ENCODE data around the gene ACSL5. TPM values are rescaled to one million over a fixed set of nuclear protein-coding genes. Genes with fewer than 3 reads are reported as not detected.

The ACSL5 gene
- total and polyA plus RNA-seq, 9 donors, result 7.9 to 34.2 (median 20.6) TPM

DNA sequence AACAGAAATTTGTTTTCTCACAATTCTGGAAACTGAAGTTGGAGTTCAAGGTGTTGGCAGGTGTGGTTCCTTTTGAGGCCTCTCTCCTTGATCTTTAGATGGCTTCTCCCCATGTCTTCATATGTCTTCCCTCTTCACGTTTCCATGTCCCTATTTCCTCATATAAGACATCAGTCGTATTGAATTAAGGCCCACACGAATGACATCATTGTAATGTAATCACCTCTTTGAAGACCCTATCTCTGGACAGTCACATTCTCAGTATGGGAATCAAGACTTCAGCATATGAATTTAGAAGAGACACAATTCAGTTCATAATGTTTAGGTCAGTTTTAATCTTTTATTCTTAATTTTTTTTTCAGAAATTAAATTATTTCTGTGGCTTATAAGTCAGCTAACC, 92.9 kb downstream of the ACSL5 start:
- no peak for DNase-seq
- no peaks in the 10 kb centered on the region for H3K27me3 ChIP-seq
- no peak overlapping the region for H3K27ac ChIP-seq
- no peaks in the 10 kb centered on the region for H3K9me3 ChIP-seq
- H3K36me3 ChIP-seq, result no peaks in the 10 kb centered on the region
- H3K4me3 ChIP-seq, result no peak overlapping the region
- H3K4me1 ChIP-seq (ENCODE audit: insufficient read depth), result no peaks in the 10 kb centered on the region
- TF ChIP-seq, protein P1, sequence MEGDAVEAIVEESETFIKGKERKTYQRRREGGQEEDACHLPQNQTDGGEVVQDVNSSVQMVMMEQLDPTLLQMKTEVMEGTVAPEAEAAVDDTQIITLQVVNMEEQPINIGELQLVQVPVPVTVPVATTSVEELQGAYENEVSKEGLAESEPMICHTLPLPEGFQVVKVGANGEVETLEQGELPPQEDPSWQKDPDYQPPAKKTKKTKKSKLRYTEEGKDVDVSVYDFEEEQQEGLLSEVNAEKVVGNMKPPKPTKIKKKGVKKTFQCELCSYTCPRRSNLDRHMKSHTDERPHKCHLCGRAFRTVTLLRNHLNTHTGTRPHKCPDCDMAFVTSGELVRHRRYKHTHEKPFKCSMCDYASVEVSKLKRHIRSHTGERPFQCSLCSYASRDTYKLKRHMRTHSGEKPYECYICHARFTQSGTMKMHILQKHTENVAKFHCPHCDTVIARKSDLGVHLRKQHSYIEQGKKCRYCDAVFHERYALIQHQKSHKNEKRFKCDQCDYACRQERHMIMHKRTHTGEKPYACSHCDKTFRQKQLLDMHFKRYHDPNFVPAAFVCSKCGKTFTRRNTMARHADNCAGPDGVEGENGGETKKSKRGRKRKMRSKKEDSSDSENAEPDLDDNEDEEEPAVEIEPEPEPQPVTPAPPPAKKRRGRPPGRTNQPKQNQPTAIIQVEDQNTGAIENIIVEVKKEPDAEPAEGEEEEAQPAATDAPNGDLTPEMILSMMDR (IDR thresholded peaks at IDR 0.05), result no peak
- TF ChIP-seq POLR2A (IDR thresholded peaks at IDR 0.05) (no peak), EP300 (IDR thresholded peaks at IDR 0.05) (no peak)
- intact Hi-C loops (cut with DNase I), result no loop called here
- WGBS, 3 donors, result 88 to 94% (median 90%) methylated on average over 3 of the region's 3 CpGs

DNA sequence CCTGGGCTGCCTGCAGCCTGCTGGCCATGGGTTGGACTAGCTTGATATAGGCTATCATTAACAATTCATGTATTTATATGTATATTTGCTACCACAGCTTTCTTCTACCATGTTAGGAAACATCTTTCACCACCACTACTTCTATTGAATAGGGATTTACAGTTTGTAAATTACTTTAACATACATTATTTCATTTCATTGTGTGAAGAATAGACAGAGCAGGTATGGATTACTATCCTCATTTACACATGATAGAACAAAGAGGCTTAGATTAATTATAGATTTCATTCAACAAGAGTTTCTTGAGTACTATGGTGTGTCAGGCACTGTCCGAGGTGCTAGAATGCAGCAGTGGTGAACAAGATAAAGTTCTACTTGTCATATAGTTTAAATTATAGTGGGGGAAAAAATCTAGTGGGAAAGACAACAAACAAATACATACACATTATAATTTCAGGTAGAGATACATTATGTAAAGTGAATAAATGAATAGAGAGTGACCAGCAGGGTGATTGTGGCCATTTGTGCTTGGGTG, 93.7 kb downstream of the ACSL5 start:
- intact Hi-C loops (cut with DNase I), result no loop called here
- no peaks in the 10 kb centered on the region for H3K27me3 ChIP-seq
- no peak overlapping the region for H3K4me3 ChIP-seq
- no peaks in the 10 kb centered on the region for H3K4me1 ChIP-seq (ENCODE audit: insufficient read depth)
- H3K9me3 ChIP-seq, result no peaks in the 10 kb centered on the region
- H3K27ac ChIP-seq, result no peak overlapping the region
- no peak for TF ChIP-seq POLR2A (IDR thresholded peaks at IDR 0.05)
- no peak for DNase-seq
- WGBS, 3 donors, result 80 to 90% (median 83%) methylated on average over 1 of the region's 1 CpG
- H3K36me3 ChIP-seq, result no peaks in the 10 kb centered on the region

DNA sequence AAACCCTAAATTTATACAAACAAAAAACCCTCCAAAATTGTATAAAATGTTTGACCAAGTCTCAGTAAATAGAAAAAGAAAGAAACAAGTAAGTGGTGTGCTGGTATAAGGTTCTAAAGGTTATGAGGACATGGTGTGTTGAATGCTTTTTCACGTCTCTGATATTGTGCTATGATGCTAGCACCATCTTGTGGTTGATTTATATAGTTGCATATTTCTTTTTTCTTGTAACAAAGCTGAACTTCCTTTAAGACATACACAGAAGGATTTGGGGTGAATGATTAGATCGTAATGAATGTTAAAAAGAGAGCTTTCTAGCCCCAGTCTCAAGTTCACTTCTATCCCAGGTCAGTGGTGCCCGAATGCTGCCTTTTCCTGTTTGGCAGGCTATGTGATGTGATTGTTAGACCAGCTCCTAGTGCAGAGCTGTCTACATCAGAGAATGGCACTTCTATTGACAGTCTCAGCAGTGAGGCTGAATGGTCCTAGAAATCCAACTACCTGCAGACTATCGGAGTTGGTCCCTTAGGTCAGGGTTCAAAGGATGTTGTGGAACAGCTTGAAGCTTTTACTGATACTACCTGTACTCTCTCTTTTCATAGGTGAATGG, 98.1 kb downstream of the ACSL5 start:
- Histone ChIP-seq H3K9me3 (no peaks in the 10 kb centered on the region), H3K4me1 (ENCODE audit: insufficient read depth) (no peaks in the 10 kb centered on the region), H3K27ac (no peak overlapping the region), H3K27me3 (no peaks in the 10 kb centered on the region), H3K4me3 (no peak overlapping the region), H3K36me3 (no peaks in the 10 kb centered on the region)
- TF ChIP-seq POLR2A (IDR thresholded peaks at IDR 0.05) (no peak), EP300 (IDR thresholded peaks at IDR 0.05) (no peak)
- TF ChIP-seq, protein P1 (IDR thresholded peaks at IDR 0.05), result peak; percentile 42 to 64 (median 50)
- no peak for DNase-seq
- intact Hi-C loops (cut with DNase I), result loop anchor here in 1 of 4 donors (10.0 kb wide), 1 partner anchor 913 kb away; no protein-coding TSS in a partner anchor
- WGBS, 3 donors, result 18 to 29% (median 20%) methylated on average over 4 of the region's 4 CpGs

DNA sequence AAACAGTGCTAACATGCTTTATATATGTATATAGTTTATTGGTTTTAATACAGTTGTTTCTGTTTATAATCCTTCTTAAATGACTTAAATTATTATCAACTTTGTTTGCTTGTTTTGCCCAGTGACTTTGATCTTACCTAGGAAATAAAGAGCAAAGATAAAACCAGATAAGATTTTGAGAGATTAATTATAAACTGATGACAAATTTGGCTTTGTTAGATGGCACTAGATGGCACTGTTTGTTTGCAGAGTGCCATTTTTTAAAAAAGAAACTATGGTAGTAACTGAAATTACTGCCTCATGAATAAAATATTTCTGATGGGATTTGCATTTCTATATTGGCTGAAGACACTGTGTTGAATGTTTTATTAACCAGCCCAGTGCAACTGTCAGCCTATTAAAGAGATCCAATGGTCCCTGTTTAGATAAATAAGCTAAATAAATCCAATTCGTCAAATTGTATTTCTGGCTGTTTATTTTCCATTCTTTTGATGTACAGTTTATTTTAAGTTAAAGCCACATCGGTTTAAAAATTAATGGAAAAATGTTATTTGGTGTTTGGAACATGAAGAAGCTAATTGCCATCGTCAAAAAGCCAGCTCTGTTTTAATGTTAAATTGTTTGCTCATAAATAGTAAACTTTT, 101.8 kb downstream of the ACSL5 start:
- no peaks in the 10 kb centered on the region for H3K27me3 ChIP-seq
- intact Hi-C loops (cut with DNase I), result loop anchor here in 1 of 4 donors (10.0 kb wide), 1 partner anchor 909 kb away; no protein-coding TSS in a partner anchor
- H3K4me1 ChIP-seq (ENCODE audit: insufficient read depth), result no peaks in the 10 kb centered on the region
- no peak overlapping the region for H3K27ac ChIP-seq
- H3K9me3 ChIP-seq, result no peaks in the 10 kb centered on the region
- WGBS, 3 donors, result 73 to 75% (median 74%) methylated on average over 3 of the region's 3 CpGs
- H3K4me3 ChIP-seq, result no peak overlapping the region
- DNase-seq, result no peak
- H3K36me3 ChIP-seq, result no peaks in the 10 kb centered on the region
- TF ChIP-seq, protein P1 (IDR thresholded peaks at IDR 0.05), result no peak
- TF ChIP-seq POLR2A (IDR thresholded peaks at IDR 0.05), result no peak
- no peak for TF ChIP-seq EP300 (IDR thresholded peaks at IDR 0.05)

Other genes with a start within 250 kb of the ACSL5 start
- 10 to 100 TPM in 3 of 7 donors, 1 to 10 TPM in 4; 4.5 to 15.8 (median 8.7) TPM for gene GPAM, start 190.4 kb upstream of the ACSL5 start, total RNA-seq
- 10 to 100 TPM in 1 of 2 donors, 1 to 10 TPM in 1; 3.3 to 22.1 TPM for gene GPAM, start 190.4 kb upstream of the ACSL5 start, polyA plus RNA-seq
- gene TECTB, start 90.7 kb upstream of the ACSL5 start, total RNA-seq, result not detected
- gene TECTB, start 90.7 kb upstream of the ACSL5 start, polyA plus RNA-seq, result under 1 TPM in 1 of 2 donors, not detected in 1; 0.07 TPM
- 10 to 100 TPM; 14.8 to 34.8 (median 26.9) TPM for gene ZDHHC6, start 72.8 kb downstream of the ACSL5 start, total RNA-seq
- 10 to 100 TPM; 28.8 to 44.7 TPM for gene ZDHHC6, start 72.8 kb downstream of the ACSL5 start, polyA plus RNA-seq
- gene VTI1A, start 73.1 kb downstream of the ACSL5 start, total RNA-seq, result 10 to 100 TPM; 15.8 to 48.2 (median 23.6) TPM
- 10 to 100 TPM in 1 of 2 donors, 1 to 10 TPM in 1; 7.8 to 17.6 TPM for gene VTI1A, start 73.1 kb downstream of the ACSL5 start, polyA plus RNA-seq